ENCODE measurements around the gene GABRG3. TPM values are rescaled to one million over a fixed set of nuclear protein-coding genes. Genes with fewer than 3 reads are reported as not detected.

Gene GABRG3
- total RNA-seq, 1 experiment from 2014 or later = 0.15 TPM

- no peak overlapping the region for H4K8ac ChIP-seq (replicated peaks; ENCODE audit: insufficient read length, low read depth, low read length)
- H2BK5ac ChIP-seq (ENCODE audit: insufficient read length, low read length) = no peak overlapping the region
- H4K5ac ChIP-seq (ENCODE audit: insufficient read length, low read depth, low read length) = no peak overlapping the region
- H3K14ac ChIP-seq (ENCODE audit: insufficient read depth, low read length) = no peak overlapping the region
- no peak overlapping the region for H3K4ac ChIP-seq (ENCODE audit: low read depth, low read length)
- H2AFZ ChIP-seq (ENCODE audit: low read length) = no peak overlapping the region
- no peak overlapping the region for H2BK20ac ChIP-seq (ENCODE audit: low read depth, low read length, poor library complexity, severe bottlenecking)
- H3T11ph ChIP-seq (ENCODE audit: low read length) = no peak overlapping the region
- no peak overlapping the region for H3K18ac ChIP-seq (ENCODE audit: insufficient read length, low read depth, low read length)
- H3K79me1 ChIP-seq (ENCODE audit: insufficient read depth, low read depth, low read length, poor library complexity, severe bottlenecking) = no peaks in the 10 kb centered on the region
- no peak overlapping the region for H3K27ac ChIP-seq (ENCODE audit: insufficient read length, low read depth, low read length)
- TF ChIP-seq, protein P1, sequence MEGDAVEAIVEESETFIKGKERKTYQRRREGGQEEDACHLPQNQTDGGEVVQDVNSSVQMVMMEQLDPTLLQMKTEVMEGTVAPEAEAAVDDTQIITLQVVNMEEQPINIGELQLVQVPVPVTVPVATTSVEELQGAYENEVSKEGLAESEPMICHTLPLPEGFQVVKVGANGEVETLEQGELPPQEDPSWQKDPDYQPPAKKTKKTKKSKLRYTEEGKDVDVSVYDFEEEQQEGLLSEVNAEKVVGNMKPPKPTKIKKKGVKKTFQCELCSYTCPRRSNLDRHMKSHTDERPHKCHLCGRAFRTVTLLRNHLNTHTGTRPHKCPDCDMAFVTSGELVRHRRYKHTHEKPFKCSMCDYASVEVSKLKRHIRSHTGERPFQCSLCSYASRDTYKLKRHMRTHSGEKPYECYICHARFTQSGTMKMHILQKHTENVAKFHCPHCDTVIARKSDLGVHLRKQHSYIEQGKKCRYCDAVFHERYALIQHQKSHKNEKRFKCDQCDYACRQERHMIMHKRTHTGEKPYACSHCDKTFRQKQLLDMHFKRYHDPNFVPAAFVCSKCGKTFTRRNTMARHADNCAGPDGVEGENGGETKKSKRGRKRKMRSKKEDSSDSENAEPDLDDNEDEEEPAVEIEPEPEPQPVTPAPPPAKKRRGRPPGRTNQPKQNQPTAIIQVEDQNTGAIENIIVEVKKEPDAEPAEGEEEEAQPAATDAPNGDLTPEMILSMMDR (conservative IDR thresholded peaks at IDR 0.05) = no peak
- no peak for DNase-seq
- H4K20me1 ChIP-seq (ENCODE audit: control insufficient read depth, insufficient read depth, insufficient read length) = no peaks in the 10 kb centered on the region
- H2BK15ac ChIP-seq (ENCODE audit: low read depth, low read length) = no peak overlapping the region
- H2AK5ac ChIP-seq (ENCODE audit: insufficient read length, low read length) = no peak overlapping the region
- peaks cover 18 to 21% of the 10 kb centered on the region in 2 experiments for H3K4me1 Mint-ChIP-seq
- H3K23me2 ChIP-seq (ENCODE audit: insufficient read length, low read depth, low read length, poor library complexity, severe bottlenecking) = no peaks in the 10 kb centered on the region
- no peaks in the 10 kb centered on the region; the same call in 1 of the 2 replicates for H3K27me3 Mint-ChIP-seq (ENCODE audit: low read depth)
- no peak overlapping the region for H2BK12ac ChIP-seq (ENCODE audit: insufficient read length, low read depth, low read length)
- no peaks in the 10 kb centered on the region for H3K27me3 ChIP-seq (ENCODE audit: insufficient read depth, low read length)
- H3K36me3 Mint-ChIP-seq (ENCODE audit: insufficient read depth in 1 of 3, low read depth in 3 of 3) = peaks cover 0 to 10% (median 2%) of the 10 kb centered on the region in 3 experiments; a peak in 3 of 7 replicates
- no peak overlapping the region for H3K9ac ChIP-seq (ENCODE audit: extremely low read depth, insufficient read length, low read length)
- H2BK120ac ChIP-seq (ENCODE audit: low read depth, low read length, poor library complexity, severe bottlenecking) = no peak overlapping the region
- no peak overlapping the region for H3K23ac ChIP-seq (ENCODE audit: insufficient read length, low read depth, low read length)
- no peak overlapping the region for H4K91ac ChIP-seq (ENCODE audit: insufficient read length, low read depth, low read length)
- no peaks in the 10 kb centered on the region for H3K79me2 ChIP-seq (ENCODE audit: insufficient read depth, low read length)
- no peak overlapping the region for H3K56ac ChIP-seq (ENCODE audit: insufficient read length, low read depth, low read length)
- peaks cover 6 to 9% of the 10 kb centered on the region in 2 experiments; a peak in 3 of 5 replicates for H3K9me3 Mint-ChIP-seq
- no CpG with 5 or more reads among the region's 21 CpGs for WGBS (ENCODE audit: extremely low coverage, insufficient read length, low lambda C conversion rate)
- H3K4me3 Mint-ChIP-seq = no peak overlapping the region
- peaks cover 2% of the 10 kb centered on the region; the same call in 1 of the 2 replicates for H3K4me1 ChIP-seq (ENCODE audit: insufficient read depth, low read length)
- peak overlapping the region in 1 of 3 experiments; percentile 84; a peak in 1 of 7 replicates for H3K27ac Mint-ChIP-seq
- H3K9me3 ChIP-seq (ENCODE audit: control insufficient read depth, low read depth, low read length) = no peaks in the 10 kb centered on the region
- H3K4me2 ChIP-seq (ENCODE audit: insufficient read depth, insufficient read length, low read length) = no peak overlapping the region
Measured at GRCh38 chr15:27088584-27089232, 117.7 kb downstream of the GABRG3 start.
